Activated T-cell treated with anti-CD3 and anti-CD28 coated beads, Interleukin-2, amount 50 U/mL, for 24 hours (primary cell): ENCODE data around the gene SYTL1.

Experiments
- DNase-seq: peaks from one replicate; pipeline ENCODE4 v3.0.0-alpha.2; 2020
- H3K27ac Mint-ChIP-seq: 2 replicates; pipeline ENCODE4 v1.8.0; 2020; ENCODE audit warnings: mild to moderate bottlenecking, mixed read lengths
- H3K27me3 Mint-ChIP-seq: 2 replicates; pipeline ENCODE4 v1.8.0; 2020; ENCODE audit warnings: mixed read lengths
- H3K36me3 Mint-ChIP-seq: 2 replicates; pipeline ENCODE4 v1.8.0; 2020; ENCODE audit warnings: low read depth, mixed read lengths
- H3K4me1 Mint-ChIP-seq: 2 replicates; pipeline ENCODE4 v1.8.0; 2020; ENCODE audit warnings: low read depth, mixed read lengths
- H3K4me3 Mint-ChIP-seq: 2 replicates; pipeline ENCODE4 v1.8.0; 2020; ENCODE audit warnings: mild to moderate bottlenecking, moderate library complexity, mixed read lengths
- H3K9me3 Mint-ChIP-seq: 2 replicates; pipeline ENCODE4 v1.8.0; 2020; ENCODE audit warnings: mixed read lengths

SYTL1 gene

GRCh38 chr1:27360159-27361043, 18.6 kb downstream of the SYTL1 start:
- peak overlapping the region; percentile 35 for H3K4me3 Mint-ChIP-seq
- H3K27ac Mint-ChIP-seq: no peak overlapping the region
- peaks cover 49% of the 10 kb centered on the region for H3K4me1 Mint-ChIP-seq

GRCh38 chr1:27361044-27361402, 19.2 kb downstream of the SYTL1 start:
- Mint-ChIP-seq H3K9me3 (no peaks in the 10 kb centered on the region), H3K4me1 (peaks cover 48% of the 10 kb centered on the region), H3K36me3 (no peaks in the 10 kb centered on the region), H3K4me3 (peak overlapping the region; percentile 35), H3K27me3 (no peaks in the 10 kb centered on the region), H3K27ac (no peak overlapping the region)
- DNase-seq: no peak

More at GRCh38 chr1:27360159-27361043, 18.6 kb downstream of the SYTL1 start:
- H3K36me3 Mint-ChIP-seq: no peaks in the 10 kb centered on the region
- peak; percentile 68 for DNase-seq
- H3K9me3 Mint-ChIP-seq: no peaks in the 10 kb centered on the region
- no peaks in the 10 kb centered on the region for H3K27me3 Mint-ChIP-seq

- Mint-ChIP-seq H3K9me3 (no peaks in the 10 kb centered on the region), H3K4me1 (peaks cover 44% of the 10 kb centered on the region), H3K36me3 (no peaks in the 10 kb centered on the region), H3K27me3 (no peaks in the 10 kb centered on the region), H3K4me3 (no peak overlapping the region), H3K27ac (no peak overlapping the region)
- no peak for DNase-seq
Observed at GRCh38 chr1:27361553-27361952, 19.7 kb downstream of the SYTL1 start.

GRCh38 chr1:27363766-27364695, 22.2 kb downstream of the SYTL1 start:
- H3K4me1 Mint-ChIP-seq: peaks cover 34% of the 10 kb centered on the region
- no peaks in the 10 kb centered on the region for H3K36me3 Mint-ChIP-seq
- no peak overlapping the region for H3K27ac Mint-ChIP-seq
- H3K4me3 Mint-ChIP-seq: no peak overlapping the region
- no peak for DNase-seq
- no peaks in the 10 kb centered on the region for H3K9me3 Mint-ChIP-seq
- no peaks in the 10 kb centered on the region for H3K27me3 Mint-ChIP-seq

- no peaks in the 10 kb centered on the region for H3K27me3 Mint-ChIP-seq
Observed at GRCh38 chr1:27364696-27365371, 23.0 kb downstream of the SYTL1 start.

GRCh38 chr1:27365372-27366112, 23.7 kb downstream of the SYTL1 start:
- peaks cover 26% of the 10 kb centered on the region for H3K4me1 Mint-ChIP-seq
- no peaks in the 10 kb centered on the region for H3K9me3 Mint-ChIP-seq
- peak overlapping the region; percentile 90 for H3K27ac Mint-ChIP-seq
- H3K27me3 Mint-ChIP-seq: no peaks in the 10 kb centered on the region
- peak; percentile 88 for DNase-seq
- H3K4me3 Mint-ChIP-seq: peak overlapping the region; percentile 86
- no peaks in the 10 kb centered on the region for H3K36me3 Mint-ChIP-seq

More at GRCh38 chr1:27364696-27365371, 23.0 kb downstream of the SYTL1 start:
- Mint-ChIP-seq H3K4me3 (peak overlapping the region; percentile 86), H3K36me3 (no peaks in the 10 kb centered on the region), H3K9me3 (no peaks in the 10 kb centered on the region), H3K27ac (no peak overlapping the region), H3K4me1 (peaks cover 31% of the 10 kb centered on the region)
- DNase-seq: no peak

- peak; percentile 85 for DNase-seq
- Mint-ChIP-seq H3K4me1 (peaks cover 26% of the 10 kb centered on the region), H3K27ac (peak overlapping the region; percentile 90), H3K27me3 (no peaks in the 10 kb centered on the region), H3K9me3 (no peaks in the 10 kb centered on the region), H3K4me3 (peak overlapping the region; percentile 86), H3K36me3 (no peaks in the 10 kb centered on the region)
Observed at GRCh38 chr1:27366113-27366410, 24.2 kb downstream of the SYTL1 start.

GRCh38 chr1:27366411-27367159, 24.8 kb downstream of the SYTL1 start, which contains the start of gene MAP3K6:
Gene MAP3K6 (minus strand): TSS chr1:27366961. CDS start chr1:27366597, 364 bp downstream.
- Mint-ChIP-seq H3K4me3 (peak within 1 kb of the TSS; percentile 86), H3K9me3 (no peaks in the 10 kb centered on the region), H3K4me1 (peaks cover 26% of the 10 kb centered on the region), H3K36me3 (no peaks in the 10 kb centered on the region), H3K27me3 (no peaks in the 10 kb centered on the region), H3K27ac (peak within 1 kb of the TSS; percentile 90)
- peak; percentile 70 for DNase-seq

GRCh38 chr1:27367160-27367650, 25.4 kb downstream of the SYTL1 start:
- no peaks in the 10 kb centered on the region for H3K27me3 Mint-ChIP-seq
- H3K4me3 Mint-ChIP-seq: peak overlapping the region; percentile 64
- no peak for DNase-seq
- no peaks in the 10 kb centered on the region for H3K36me3 Mint-ChIP-seq
- peak overlapping the region; percentile 55 for H3K27ac Mint-ChIP-seq
- peaks cover 26% of the 10 kb centered on the region for H3K4me1 Mint-ChIP-seq
- H3K9me3 Mint-ChIP-seq: no peaks in the 10 kb centered on the region

GRCh38 chr1:27368869-27369582, 27.2 kb downstream of the SYTL1 start:
- H3K27ac Mint-ChIP-seq: no peak overlapping the region
- no peaks in the 10 kb centered on the region for H3K36me3 Mint-ChIP-seq
- H3K4me3 Mint-ChIP-seq: no peak overlapping the region
- no peak for DNase-seq
- H3K27me3 Mint-ChIP-seq: no peaks in the 10 kb centered on the region
- H3K4me1 Mint-ChIP-seq: peaks cover 26% of the 10 kb centered on the region
- H3K9me3 Mint-ChIP-seq: no peaks in the 10 kb centered on the region

GRCh38 chr1:27372022-27372807, 30.4 kb downstream of the SYTL1 start:
- DNase-seq: no peak
- Mint-ChIP-seq H3K9me3 (no peaks in the 10 kb centered on the region), H3K27me3 (no peaks in the 10 kb centered on the region), H3K36me3 (no peaks in the 10 kb centered on the region), H3K4me3 (no peak overlapping the region), H3K27ac (no peak overlapping the region), H3K4me1 (peaks cover 6% of the 10 kb centered on the region)
